SK-N-SH treated with all-trans-retinoic acid at 6 μM for 48 hours (cell line): Measurements from ENCODE around the gene MIB2.

Experiments used
- ATAC-seq: fragments of 200-7000 bp; cut with Tn5 transposase; 3 replicates; pipeline ENCODE4 v1.9.1; 2020; ENCODE audit warnings: mild to moderate bottlenecking, moderate library complexity
- ARNTL ChIP-seq: fragments of 450-650 bp; formaldehyde crosslinking; IDR thresholded peaks from 2 replicates; pipeline ENCODE4 v1.5.0; 2020; ENCODE audit warnings: low read depth, mild to moderate bottlenecking, moderate library complexity, borderline replicate concordance
- CREB5 ChIP-seq: fragments of 250-450 bp; sonication (Bioruptor Pico); IDR thresholded peaks from 2 replicates; pipeline ENCODE4 v1.5.1; 2020; ENCODE audit warnings: low read depth, mild to moderate bottlenecking, moderate library complexity
- CSRNP3 ChIP-seq: fragments of 250-450 bp; sonication (Bioruptor Pico); IDR thresholded peaks from 2 replicates; pipeline ENCODE4 v1.5.1; 2021; ENCODE audit warnings: mild to moderate bottlenecking, moderate library complexity
- GLIS3 ChIP-seq: fragments of 250-450 bp; sonication (Bioruptor Pico); IDR thresholded peaks from 2 replicates; pipeline ENCODE4 v1.5.0; 2020; ENCODE audit warnings: mild to moderate bottlenecking, moderate library complexity
- ISL1 ChIP-seq: fragments of 250-450 bp; sonication (Bioruptor Pico); IDR thresholded peaks from 2 replicates; pipeline ENCODE4 v2.1.2; 2022; ENCODE audit warnings: mild to moderate bottlenecking, moderate library complexity
- OSR1 ChIP-seq: fragments of 250-450 bp; sonication (Bioruptor Pico); IDR thresholded peaks from 2 replicates; pipeline ENCODE4 v1.8.0; 2022; ENCODE audit warnings: moderate library complexity, mild to moderate bottlenecking, inconsistent platforms
- PATZ1 ChIP-seq: fragments of 250-450 bp; sonication (Bioruptor Pico); IDR thresholded peaks from 2 replicates; pipeline ENCODE4 v1.8.0; 2020; ENCODE audit warnings: mild to moderate bottlenecking, moderate library complexity, borderline replicate concordance
- POU6F1 ChIP-seq: fragments of 250-450 bp; sonication (Bioruptor Pico); IDR thresholded peaks from 2 replicates; pipeline ENCODE4 v1.8.0; 2021; ENCODE audit warnings: low read depth, mild to moderate bottlenecking, moderate library complexity, borderline replicate concordance
- PPARA ChIP-seq: fragments of 250-450 bp; sonication (Bioruptor Pico); IDR thresholded peaks from 2 replicates; pipeline ENCODE4 v1.5.0; 2020; ENCODE audit warnings: mild to moderate bottlenecking, borderline replicate concordance
- SNAI2 ChIP-seq: fragments of 250-450 bp; sonication (Bioruptor Pico); IDR thresholded peaks from 2 replicates; pipeline ENCODE4 v1.5.0; 2020; ENCODE audit warnings: mild to moderate bottlenecking, moderate library complexity
- TCF4 ChIP-seq: fragments of 250-450 bp; sonication (Bioruptor Pico); IDR thresholded peaks from 2 replicates; pipeline ENCODE4 v1.8.0; 2021; ENCODE audit warnings: mild to moderate bottlenecking, moderate library complexity, borderline replicate concordance
- TOX ChIP-seq: fragments of 250-450 bp; sonication (Bioruptor Pico); IDR thresholded peaks from 2 replicates; pipeline ENCODE4 v1.8.0; 2021; ENCODE audit warnings: mild to moderate bottlenecking, moderate library complexity, borderline replicate concordance
- TSHZ2 ChIP-seq: fragments of 250-450 bp; sonication (Bioruptor Pico); IDR thresholded peaks from 2 replicates; pipeline ENCODE4 v1.5.0; 2020; ENCODE audit warnings: mild to moderate bottlenecking, moderate library complexity
- ZC3H10 ChIP-seq: fragments of 250-450 bp; sonication (Bioruptor Pico); IDR thresholded peaks from 2 replicates; pipeline ENCODE4 v1.5.1; 2021; ENCODE audit warnings: mild to moderate bottlenecking, moderate library complexity
- ZFP3 ChIP-seq: fragments of 250-450 bp; sonication (Bioruptor Pico); IDR thresholded peaks from 2 replicates; pipeline ENCODE4 v1.5.0; 2020; ENCODE audit warnings: mild to moderate bottlenecking, moderate library complexity
- ZFP30 ChIP-seq: fragments of 450-650 bp; formaldehyde crosslinking; IDR thresholded peaks from 2 replicates; pipeline ENCODE4 v1.5.0; 2022; ENCODE audit warnings: mild to moderate bottlenecking, moderate library complexity
- ZNF565 ChIP-seq: fragments of 450-650 bp; formaldehyde crosslinking; conservative IDR thresholded peaks from 2 replicates; pipeline ENCODE4 v1.5.0; 2020; ENCODE audit warnings: low read depth, mild to moderate bottlenecking, moderate library complexity
- ZNF70 ChIP-seq: fragments of 450-650 bp; formaldehyde crosslinking; IDR thresholded peaks from 2 replicates; pipeline ENCODE4 v1.5.0; 2020; ENCODE audit warnings: mild to moderate bottlenecking, moderate library complexity
- ZNF8 ChIP-seq: fragments of 450-650 bp; formaldehyde crosslinking; IDR thresholded peaks from 2 replicates; pipeline ENCODE4 v1.5.0; 2020; ENCODE audit warnings: mild to moderate bottlenecking, moderate library complexity

MIB2 gene

GRCh38 chr1:1602304-1602967 lies 12.9 kb upstream of the MIB2 start:
- no peak for TF ChIP-seq ZC3H10 (CRISPR knock-in tag)
- TF ChIP-seq, all 23 proteins: peak for 0
- no peak for ATAC-seq

- ATAC-seq: no peak
- TF ChIP-seq CSRNP3 (CRISPR knock-in tag): no peak
- TF ChIP-seq ZFP30 (CRISPR knock-in tag): no peak
- TF ChIP-seq OSR1 (CRISPR knock-in tag): no peak
- TF ChIP-seq PPARA (CRISPR knock-in tag): no peak
Measured at GRCh38 chr1:1602968-1603506, 12.3 kb upstream of the MIB2 start.

- no peak for TF ChIP-seq CSRNP3 (CRISPR knock-in tag)
- TF ChIP-seq PATZ1 (CRISPR knock-in tag): no peak
- TF ChIP-seq OSR1 (CRISPR knock-in tag): no peak
- TF ChIP-seq ZNF565: no peak
- no peak for TF ChIP-seq SNAI2
- no peak for TF ChIP-seq TOX (CRISPR knock-in tag)
- no peak for TF ChIP-seq TCF4 (CRISPR knock-in tag)
- no peak for TF ChIP-seq GLIS3 (CRISPR knock-in tag)
- TF ChIP-seq CREB5 (CRISPR knock-in tag): no peak
- TF ChIP-seq ARNTL (CRISPR knock-in tag): no peak
- no peak for TF ChIP-seq ZNF8 (CRISPR knock-in tag)
- TF ChIP-seq TSHZ2 (CRISPR knock-in tag): no peak
- TF ChIP-seq ZNF70 (CRISPR knock-in tag): no peak
- TF ChIP-seq POU6F1 (CRISPR knock-in tag): no peak
- no peak for TF ChIP-seq ISL1 (CRISPR knock-in tag)
- no peak for TF ChIP-seq ZC3H10 (CRISPR knock-in tag)
- TF ChIP-seq PPARA (CRISPR knock-in tag): no peak
- TF ChIP-seq ZFP30 (CRISPR knock-in tag): no peak
- no peak for TF ChIP-seq ZFP3 (CRISPR knock-in tag)
Measured at GRCh38 chr1:1603671-1604373, 11.5 kb upstream of the MIB2 start.

More at GRCh38 chr1:1603671-1604373, 11.5 kb upstream of the MIB2 start:
- ATAC-seq: no peak
